ENCODE data around the gene CFAP46. TPM values are rescaled to one million over a fixed set of nuclear protein-coding genes. Genes with fewer than 3 reads are reported as not detected.

CFAP46 gene
- polyA plus RNA-seq, 3 donors from 2014 or later, result not detected

DNA sequence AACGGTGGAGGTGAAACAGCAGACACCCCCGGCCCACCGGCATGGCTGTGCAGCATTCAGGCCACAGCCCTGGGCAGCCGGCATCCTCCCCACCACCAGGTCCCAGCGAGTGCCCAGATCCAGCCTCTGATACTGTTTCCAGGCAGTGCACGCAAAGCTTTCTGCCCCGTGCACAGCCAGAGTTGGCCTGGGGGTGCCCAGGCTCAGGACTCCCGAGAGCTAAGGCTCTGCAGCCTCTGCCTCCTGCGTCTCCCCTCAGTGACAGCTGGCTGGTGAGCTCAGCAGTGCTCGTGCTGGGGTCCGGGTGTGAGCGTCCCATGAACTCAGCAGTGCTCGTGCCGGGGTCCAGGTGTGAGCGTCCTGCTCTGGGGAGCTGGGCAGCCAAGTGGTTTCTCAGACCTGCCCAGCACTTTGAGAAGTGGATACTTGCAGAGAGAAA lies 65.4 kb downstream of the CFAP46 start:
- no peaks in the 10 kb centered on the region for H3K9me3 Mint-ChIP-seq
- peaks cover 0 to 5% (median 4%) of the 10 kb centered on the region in 3 donors for H3K27me3 Mint-ChIP-seq (ENCODE audit: low read depth in 3 of 3)
- no peak for DNase-seq
- H3K4me3 Mint-ChIP-seq, result no peak overlapping the region
- no peaks in the 10 kb centered on the region for H3K4me1 Mint-ChIP-seq
- H3K27ac Mint-ChIP-seq, result no peak overlapping the region
- H3K36me3 Mint-ChIP-seq, result no peaks in the 10 kb centered on the region

- H3K36me3 Mint-ChIP-seq, result no peaks in the 10 kb centered on the region
- H3K4me1 Mint-ChIP-seq, result no peaks in the 10 kb centered on the region
- peaks cover 0 to 5% (median 4%) of the 10 kb centered on the region in 3 donors for H3K27me3 Mint-ChIP-seq (ENCODE audit: low read depth in 3 of 3)
- H3K9me3 Mint-ChIP-seq, result no peaks in the 10 kb centered on the region
- no peak overlapping the region for H3K27ac Mint-ChIP-seq
- no peak for DNase-seq
- no peak overlapping the region for H3K4me3 Mint-ChIP-seq
Measured at GRCh38 chr10:132876131-132876860, 66.1 kb downstream of the CFAP46 start.

- Mint-ChIP-seq H3K27me3 (ENCODE audit: low read depth in 3 of 3) (peaks cover 0 to 5% (median 5%) of the 10 kb centered on the region in 3 donors), H3K4me1 (no peaks in the 10 kb centered on the region), H3K27ac (no peak overlapping the region), H3K36me3 (no peaks in the 10 kb centered on the region), H3K4me3 (no peak overlapping the region), H3K9me3 (no peaks in the 10 kb centered on the region)
- DNase-seq, result no peak
Measured at GRCh38 chr10:132875435-132875834, 66.9 kb downstream of the CFAP46 start.

DNA sequence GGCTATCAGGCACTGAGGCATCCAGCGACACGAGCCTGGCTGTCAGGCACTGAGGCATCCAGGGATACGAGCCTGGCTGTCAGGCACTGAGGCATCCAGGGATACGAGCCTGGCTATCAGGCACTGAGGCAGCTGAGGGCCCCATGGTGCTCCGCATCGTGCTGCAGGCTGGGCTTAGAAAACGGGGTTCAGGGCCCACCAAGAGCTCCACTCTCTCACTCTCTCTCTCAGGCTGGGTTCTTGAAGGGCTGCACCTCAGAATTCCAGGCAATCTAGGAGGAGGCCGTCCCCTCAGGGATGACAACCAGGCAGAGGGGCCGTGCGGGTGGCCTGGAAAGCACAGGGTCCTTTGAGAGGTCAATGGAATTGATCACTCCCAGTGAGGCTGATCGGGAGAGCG lies 69.0 kb downstream of the CFAP46 start:
- Mint-ChIP-seq H3K27me3 (ENCODE audit: low read depth in 3 of 3) (peaks cover 0 to 8% (median 5%) of the 10 kb centered on the region in 3 donors), H3K4me3 (no peak overlapping the region), H3K4me1 (no peaks in the 10 kb centered on the region), H3K27ac (no peak overlapping the region), H3K9me3 (peaks cover 0 to 2% (median 0%) of the 10 kb centered on the region in 6 donors), H3K36me3 (no peaks in the 10 kb centered on the region)
- no peak for DNase-seq

GRCh38 chr10:132872658-132873057 lies 69.7 kb downstream of the CFAP46 start:
- peaks cover 0 to 6% (median 4%) of the 10 kb centered on the region in 3 donors for H3K27me3 Mint-ChIP-seq (ENCODE audit: low read depth in 3 of 3)
- no peaks in the 10 kb centered on the region for H3K4me1 Mint-ChIP-seq
- no peak overlapping the region for H3K4me3 Mint-ChIP-seq
- H3K9me3 Mint-ChIP-seq, result peaks cover 0 to 2% (median 0%) of the 10 kb centered on the region in 6 donors
- no peak for DNase-seq
- H3K27ac Mint-ChIP-seq, result no peak overlapping the region
- no peaks in the 10 kb centered on the region for H3K36me3 Mint-ChIP-seq

- H3K36me3 Mint-ChIP-seq, result no peaks in the 10 kb centered on the region
- peaks cover 0 to 6% (median 4%) of the 10 kb centered on the region in 3 donors for H3K27me3 Mint-ChIP-seq (ENCODE audit: low read depth in 3 of 3)
- peaks cover 0 to 2% (median 0%) of the 10 kb centered on the region in 6 donors for H3K9me3 Mint-ChIP-seq
- no peak overlapping the region for H3K4me3 Mint-ChIP-seq
- no peak overlapping the region for H3K27ac Mint-ChIP-seq
- no peaks in the 10 kb centered on the region for H3K4me1 Mint-ChIP-seq
- DNase-seq, result no peak
Measured at GRCh38 chr10:132870426-132870825, 71.9 kb downstream of the CFAP46 start.

DNA sequence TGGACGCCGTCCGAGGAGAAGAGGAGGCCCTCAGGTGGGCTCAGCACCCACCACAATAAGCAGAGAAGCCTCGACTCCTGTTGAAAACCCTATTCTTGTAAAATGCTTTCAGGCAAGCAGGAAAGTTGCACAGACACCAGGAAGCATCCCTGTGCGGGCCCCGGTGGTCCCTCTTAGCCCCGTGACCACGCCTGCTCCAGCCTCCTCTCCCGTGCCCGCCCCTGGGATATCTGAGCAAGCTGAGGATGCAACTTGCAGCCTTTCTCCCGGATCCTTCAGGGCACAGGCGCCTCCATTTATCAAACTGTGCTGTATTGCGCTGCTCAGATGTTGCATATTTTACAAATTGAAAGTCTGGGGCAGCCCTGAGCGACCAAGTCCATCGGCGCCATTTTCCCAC lies 72.7 kb downstream of the CFAP46 start:
- Mint-ChIP-seq H3K27ac (no peak overlapping the region), H3K9me3 (peaks cover 0 to 2% (median 0%) of the 10 kb centered on the region in 6 donors), H3K27me3 (ENCODE audit: low read depth in 3 of 3) (peaks cover 2 to 7% (median 4%) of the 10 kb centered on the region in 3 donors), H3K4me3 (no peak overlapping the region), H3K36me3 (no peaks in the 10 kb centered on the region), H3K4me1 (peaks cover 0 to 3% of the 10 kb centered on the region in 2 donors)
- DNase-seq, result no peak

GRCh38 chr10:132868995-132869394 lies 73.4 kb downstream of the CFAP46 start:
- Mint-ChIP-seq H3K4me3 (no peak overlapping the region), H3K27me3 (ENCODE audit: low read depth in 3 of 3) (peaks cover 3 to 10% (median 4%) of the 10 kb centered on the region in 3 donors), H3K9me3 (peaks cover 0 to 2% (median 0%) of the 10 kb centered on the region in 6 donors), H3K27ac (no peak overlapping the region), H3K4me1 (peaks cover 0 to 3% of the 10 kb centered on the region in 2 donors), H3K36me3 (no peaks in the 10 kb centered on the region)
- no peak for DNase-seq

- H3K27me3 Mint-ChIP-seq (ENCODE audit: low read depth in 3 of 3), result peaks cover 4 to 9% (median 8%) of the 10 kb centered on the region in 3 donors
- no peak for DNase-seq
- H3K4me3 Mint-ChIP-seq, result no peak overlapping the region
- H3K4me1 Mint-ChIP-seq, result peaks cover 0 to 8% of the 10 kb centered on the region in 2 donors
- H3K9me3 Mint-ChIP-seq, result peaks cover 0 to 2% (median 0%) of the 10 kb centered on the region in 6 donors
- H3K36me3 Mint-ChIP-seq, result no peaks in the 10 kb centered on the region
- no peak overlapping the region for H3K27ac Mint-ChIP-seq
Measured at GRCh38 chr10:132867801-132868644, 74.3 kb downstream of the CFAP46 start.

GRCh38 chr10:132866601-132867381 lies 75.6 kb downstream of the CFAP46 start:
- no peak for DNase-seq

GRCh38 chr10:132865851-132866600 lies 76.3 kb downstream of the CFAP46 start:
- Mint-ChIP-seq H3K36me3 (no peaks in the 10 kb centered on the region), H3K27ac (peak overlapping the region in 1 of 6 donors; percentile 25), H3K4me3 (no peak overlapping the region), H3K9me3 (peaks cover 0 to 2% (median 0%) of the 10 kb centered on the region in 6 donors), H3K4me1 (peaks cover 0 to 11% of the 10 kb centered on the region in 2 donors), H3K27me3 (ENCODE audit: low read depth in 3 of 3) (peaks cover 4 to 9% (median 8%) of the 10 kb centered on the region in 3 donors)
- DNase-seq, result no peak

More at GRCh38 chr10:132866601-132867381, 75.6 kb downstream of the CFAP46 start:
- H3K4me3 Mint-ChIP-seq, result no peak overlapping the region
- H3K4me1 Mint-ChIP-seq, result peaks cover 0 to 11% of the 10 kb centered on the region in 2 donors
- H3K9me3 Mint-ChIP-seq, result peaks cover 0 to 2% (median 0%) of the 10 kb centered on the region in 6 donors
- H3K27me3 Mint-ChIP-seq (ENCODE audit: low read depth in 3 of 3), result peaks cover 4 to 9% (median 8%) of the 10 kb centered on the region in 3 donors
- H3K27ac Mint-ChIP-seq, result no peak overlapping the region
- no peaks in the 10 kb centered on the region for H3K36me3 Mint-ChIP-seq

- no peak overlapping the region for H3K4me3 Mint-ChIP-seq
- H3K36me3 Mint-ChIP-seq, result no peaks in the 10 kb centered on the region
- DNase-seq, result no peak
- peaks cover 2 to 9% (median 8%) of the 10 kb centered on the region in 3 donors for H3K27me3 Mint-ChIP-seq (ENCODE audit: low read depth in 3 of 3)
- peaks cover 0 to 2% (median 0%) of the 10 kb centered on the region in 6 donors for H3K9me3 Mint-ChIP-seq
- no peak overlapping the region for H3K27ac Mint-ChIP-seq
- peaks cover 0 to 11% of the 10 kb centered on the region in 2 donors for H3K4me1 Mint-ChIP-seq
Measured at GRCh38 chr10:132865171-132865631, 77.2 kb downstream of the CFAP46 start.
